Body of pancreas (tissue), 4 donors: ENCODE data around the gene SLC10A6.

ENCODE experiments used
- CTCF ChIP-seq, 7 experiments: fragments of 450-650 bp in 4 of 7; fragments of 200-600 bp in 3 of 7; sonication (generic) in 3 of 7; IDR thresholded peaks; one replicate each; pipeline ENCODE4 v1.5.1; 2016 to 2019; ENCODE audit warnings: antibody characterized with exemption in 7 of 7
- POLR2A ChIP-seq, 3 donors: fragments of 450-650 bp; IDR thresholded peaks; one replicate each; pipeline ENCODE4 v1.6.1; 2016; ENCODE audit warnings: antibody characterized with exemption in 3 of 3, mild to moderate bottlenecking in 2 of 3

DNA sequence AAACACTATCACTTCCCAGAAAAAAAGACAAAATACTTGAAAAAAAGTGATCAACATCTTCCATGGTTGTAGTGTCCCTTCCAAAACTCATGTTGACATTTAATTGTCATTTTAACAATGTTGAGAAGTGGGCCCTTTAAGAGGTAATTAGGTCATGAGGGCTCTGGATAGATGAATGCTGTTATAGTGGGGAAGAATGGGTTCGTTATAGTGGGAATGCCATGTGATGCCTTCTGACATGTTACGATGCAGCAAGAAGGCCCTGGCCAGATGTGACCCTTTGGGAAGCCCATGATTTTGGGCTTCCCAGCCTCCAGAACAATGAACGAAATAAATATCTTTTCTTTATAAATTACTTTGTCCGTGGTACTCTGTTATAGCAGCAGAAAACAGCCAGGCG is 4.0 kb upstream of the SLC10A6 start:
- no peak for TF ChIP-seq CTCF (IDR thresholded peaks at IDR 0.05)
- TF ChIP-seq POLR2A (IDR thresholded peaks at IDR 0.05): no peak
